DOHH2 (cell line): ENCODE results near the gene TOP2A.

Source experiments
- CTCF ChIP-seq: fragments of 200-600 bp; sonication (generic); IDR thresholded peaks from one replicate; pipeline ENCODE4 v1.5.1; 2014; ENCODE audit warnings: antibody characterized with exemption, mild to moderate bottlenecking, low read depth, low read length; ENCODE audit not compliant: poor library complexity, severe bottlenecking
- EZH2phosphoT487 ChIP-seq: fragments of 200-600 bp; sonication (generic); IDR thresholded peaks from 2 replicates; pipeline ENCODE4 v1.6.1; 2017; ENCODE audit warnings: borderline replicate concordance, mild to moderate bottlenecking, antibody characterized with exemption, low read length, moderate library complexity, mixed read lengths

DNA sequence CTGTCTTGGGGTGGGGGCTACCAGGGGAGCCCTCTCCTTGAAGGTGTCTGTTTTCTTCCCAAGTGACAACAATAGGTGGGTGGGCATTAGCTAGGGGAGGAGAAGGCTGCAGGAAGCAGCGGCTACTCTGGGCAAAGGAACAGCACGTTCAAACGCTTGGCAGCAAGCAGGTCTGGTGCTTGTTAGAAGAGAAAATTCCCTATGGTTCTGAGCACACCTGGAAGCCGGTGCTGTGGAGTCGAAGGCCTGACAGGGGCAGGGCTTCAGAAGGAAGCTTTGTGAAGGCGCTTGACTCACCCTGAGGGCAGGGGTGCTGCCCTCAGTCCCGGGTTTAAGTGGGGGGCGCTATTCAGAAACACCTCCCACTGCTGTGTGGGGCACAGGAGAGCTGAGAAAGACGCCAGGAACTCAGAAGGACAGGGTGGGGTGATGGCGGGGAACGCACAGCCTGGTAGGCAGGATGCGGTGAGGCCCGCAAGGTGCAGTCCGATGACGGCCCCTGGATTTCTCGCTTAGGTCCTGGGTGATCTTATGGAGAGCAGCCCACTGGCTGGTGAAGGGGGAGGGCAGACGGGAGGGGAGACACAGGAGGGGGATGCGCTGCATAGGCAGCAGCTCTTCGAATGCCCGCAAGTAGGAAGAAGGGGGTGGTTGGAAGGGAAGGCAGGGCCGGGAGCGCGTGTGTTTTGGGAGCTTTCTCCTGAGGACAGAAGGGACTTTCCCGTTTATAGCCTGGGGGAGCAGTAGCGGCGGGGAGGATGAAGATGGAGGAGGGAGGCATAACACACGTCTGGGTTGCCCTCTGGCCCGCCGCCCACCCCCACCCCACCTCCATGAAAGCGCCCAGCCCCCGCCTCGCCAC is 56.4 kb downstream of the TOP2A start:
- TF ChIP-seq CTCF = no peak
- TF ChIP-seq EZH2phosphoT487 = no peak
